Measurements from ENCODE around the gene PLA2G15.

Gene PLA2G15

DNA sequence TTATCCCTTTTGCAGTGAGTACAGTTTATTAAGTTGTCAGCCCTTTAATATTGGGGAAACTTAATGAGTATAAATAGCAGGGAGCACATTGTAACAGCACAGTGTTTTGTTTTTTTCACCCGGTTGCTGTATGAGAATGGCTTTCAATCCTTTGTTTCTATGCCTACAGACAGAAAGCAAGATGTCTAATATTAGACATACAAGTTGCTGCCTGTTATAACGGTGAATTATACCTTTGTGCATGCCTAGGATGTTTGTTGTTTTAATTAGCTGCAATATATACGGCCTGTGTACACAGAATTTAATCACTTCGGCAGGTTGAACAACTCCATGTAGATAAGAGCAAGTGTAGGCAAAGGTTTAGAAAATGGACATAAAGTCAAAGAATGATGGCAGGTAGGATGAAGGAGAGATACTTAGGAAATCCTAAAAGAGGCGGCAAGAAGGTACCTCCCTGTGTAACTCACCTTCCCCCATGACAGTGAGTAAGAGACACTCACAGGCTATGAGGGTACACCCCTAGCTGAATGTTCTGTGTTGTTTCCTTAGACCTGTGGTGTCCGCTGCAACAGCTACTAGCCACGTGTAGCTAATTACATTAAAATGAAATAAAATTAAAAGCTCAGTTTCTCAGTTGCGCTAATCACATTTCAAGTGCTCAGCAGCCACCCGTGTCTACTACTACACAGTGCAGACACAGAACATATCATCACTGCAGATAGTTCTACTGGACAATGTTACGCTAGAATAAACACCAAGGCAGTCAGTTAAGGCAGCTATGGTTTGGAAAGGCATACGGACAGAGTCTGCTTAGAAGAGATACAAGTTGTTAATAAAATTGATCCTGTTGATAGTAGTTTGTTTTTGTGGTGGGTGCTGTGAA, 54.6 kb downstream of the PLA2G15 start:
- DNase-seq, result no peak

DNA sequence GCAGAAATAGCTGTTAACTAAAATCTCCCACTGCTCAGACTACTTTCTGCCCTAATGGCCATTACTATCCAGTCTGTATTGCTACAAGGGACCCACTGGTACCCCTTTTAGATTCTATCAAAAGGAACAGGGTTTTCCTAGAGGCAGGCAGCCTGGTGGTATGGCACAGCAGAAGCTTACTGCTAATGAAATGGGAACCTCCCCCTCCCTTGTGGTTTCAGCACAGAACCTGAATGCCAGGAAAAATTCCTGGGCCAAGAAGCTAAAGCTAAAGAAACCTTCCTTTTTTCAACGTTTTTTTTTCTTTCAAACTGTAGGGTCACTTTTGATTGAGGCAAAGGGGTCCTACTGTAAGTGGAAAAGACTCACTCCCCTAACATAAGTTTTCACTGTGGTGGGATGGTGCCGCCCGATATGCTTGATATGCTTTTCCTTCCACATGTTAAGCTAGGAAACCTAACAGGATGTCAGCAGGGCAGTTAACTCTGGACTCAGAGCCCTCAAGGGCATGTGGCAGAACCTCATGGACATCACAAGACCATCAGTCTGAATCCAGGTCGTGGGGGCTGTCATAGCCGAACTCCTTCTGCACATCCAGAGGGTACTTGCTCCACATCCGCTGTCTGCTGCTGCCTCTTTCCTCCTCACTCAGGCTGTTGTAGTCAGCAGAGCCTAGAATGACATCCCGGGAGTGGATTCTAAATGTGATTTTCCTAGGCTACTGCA, 55.7 kb downstream of the PLA2G15 start:
- no peak for DNase-seq

DNA sequence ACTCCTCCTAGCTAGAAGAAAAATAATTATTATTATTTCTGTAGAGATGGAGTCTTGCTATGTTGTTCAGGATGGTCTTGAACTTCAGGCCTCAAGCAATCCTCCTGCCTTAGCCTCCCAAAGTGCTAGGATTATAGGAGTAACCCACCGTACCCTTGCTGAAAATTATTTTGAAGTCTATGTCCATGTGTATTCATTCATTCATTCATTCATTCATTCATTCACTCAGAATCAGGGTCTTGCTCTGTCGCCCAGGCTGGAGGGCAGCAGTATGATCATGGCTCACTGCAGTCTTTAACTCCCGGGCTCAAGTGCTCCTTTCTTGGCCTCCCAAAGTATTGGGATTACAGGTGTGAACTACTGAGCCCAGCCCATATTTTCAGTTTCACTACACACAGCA, 61.5 kb downstream of the PLA2G15 start:
- DNase-seq, result no peak

DNA sequence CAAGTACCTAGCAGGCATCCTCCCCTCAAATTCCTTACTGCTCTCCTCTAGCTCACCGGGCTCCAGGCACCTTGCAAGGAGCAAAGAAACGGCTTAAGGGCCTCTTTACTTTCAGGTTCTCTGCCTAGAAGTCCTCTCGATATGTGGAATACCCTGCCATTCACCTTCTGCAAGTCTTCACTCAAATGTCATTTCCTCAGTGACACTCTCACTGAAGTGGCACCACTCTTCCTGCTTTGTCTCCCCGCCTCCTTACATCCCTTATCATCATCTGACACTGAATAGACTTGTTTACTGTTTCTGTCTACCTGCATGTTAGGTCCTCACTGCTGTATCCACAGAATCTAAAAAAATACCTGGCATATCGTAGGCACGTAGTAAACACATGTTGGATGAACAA, 64.6 kb downstream of the PLA2G15 start:
- DNase-seq, result no peak

DNA sequence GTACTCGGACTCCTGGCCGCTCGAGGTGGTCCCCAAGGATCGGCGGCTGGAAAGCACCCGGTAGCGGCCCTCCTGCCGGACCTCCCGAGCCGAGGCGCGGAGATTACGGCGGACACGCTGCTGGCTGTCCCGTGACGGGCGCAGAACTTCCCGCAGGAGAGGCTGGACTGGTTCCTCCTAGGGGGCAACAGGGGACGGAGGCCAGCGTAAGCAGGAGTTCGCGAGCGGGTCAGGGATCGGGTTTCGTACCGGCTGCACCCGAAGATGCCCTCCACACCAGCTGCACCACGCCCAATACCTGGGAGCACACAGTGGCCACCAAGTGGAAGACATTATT, 65.2 kb downstream of the PLA2G15 start:
- DNase-seq, result no peak

All from fibroblast of skin of right biceps (primary cell).